TTC549 (cell line): ENCODE results near the gene EMC1.
"Not testable (repeated sequence)": the region's sequence is repeated elsewhere in the genome, so short reads cannot be mapped to it uniquely, and the experiment has no call there.

ENCODE experiments used
- FAIRE-seq: peaks from 2 replicates; lab custom pipeline; 2012; peaks lifted over from hg19 to GRCh38; lab: Jason Lieb, UNC

The EMC1 gene

DNA sequence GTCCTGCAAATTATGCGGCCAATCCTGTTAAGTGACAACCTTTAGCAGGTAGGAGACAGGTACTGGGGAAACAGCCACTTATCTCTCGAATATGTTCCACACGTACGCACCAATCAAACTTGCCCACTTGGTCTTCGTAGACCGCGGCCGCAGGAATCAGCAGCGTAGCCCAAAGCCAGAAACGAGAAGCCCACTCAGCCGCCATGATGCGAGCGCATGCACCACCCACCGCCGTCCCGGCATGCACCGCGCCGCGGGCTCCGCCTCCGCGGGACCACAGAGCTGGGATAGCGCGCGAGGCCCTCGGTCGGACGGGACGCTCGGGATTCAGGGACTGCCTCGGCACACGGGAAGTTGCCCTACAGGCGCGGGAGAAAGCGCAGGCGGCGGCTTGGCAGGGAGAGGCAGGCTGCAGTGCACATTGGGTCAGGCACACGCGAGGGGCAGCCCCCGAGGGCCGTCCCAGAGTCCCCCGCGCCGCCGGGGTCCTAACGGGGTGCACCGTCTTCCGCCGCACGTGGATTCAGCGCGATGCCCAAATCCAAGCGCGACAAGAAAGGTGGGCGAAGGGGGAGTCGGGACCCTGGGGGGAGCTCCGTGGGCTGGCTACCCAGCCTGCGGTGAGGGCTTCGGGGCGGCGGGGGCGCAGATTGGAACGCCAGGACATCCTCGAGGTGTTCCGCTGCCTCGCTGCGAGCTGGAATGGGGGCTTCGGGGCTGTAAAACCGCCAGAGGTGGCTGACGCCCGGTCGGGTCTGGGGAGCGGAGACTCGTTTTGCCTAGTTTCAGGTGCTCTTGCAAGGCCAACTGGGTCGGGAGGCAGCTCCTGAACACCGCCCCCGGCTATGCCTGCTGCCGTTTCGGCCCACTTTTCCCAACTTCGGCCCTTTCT lies at the start of gene EMC1, which contains the start of gene MRTO4:
Gene EMC1, minus strand, starts transcription at position 220 of the 892 bp plus-strand sequence. Its CDS starts 15 bp downstream, at position 205.
Gene MRTO4, plus strand, starts transcription at position 501 of the 892 bp plus-strand sequence. Its CDS starts 31 bp downstream, at position 532.
- no peak for FAIRE-seq

DNA sequence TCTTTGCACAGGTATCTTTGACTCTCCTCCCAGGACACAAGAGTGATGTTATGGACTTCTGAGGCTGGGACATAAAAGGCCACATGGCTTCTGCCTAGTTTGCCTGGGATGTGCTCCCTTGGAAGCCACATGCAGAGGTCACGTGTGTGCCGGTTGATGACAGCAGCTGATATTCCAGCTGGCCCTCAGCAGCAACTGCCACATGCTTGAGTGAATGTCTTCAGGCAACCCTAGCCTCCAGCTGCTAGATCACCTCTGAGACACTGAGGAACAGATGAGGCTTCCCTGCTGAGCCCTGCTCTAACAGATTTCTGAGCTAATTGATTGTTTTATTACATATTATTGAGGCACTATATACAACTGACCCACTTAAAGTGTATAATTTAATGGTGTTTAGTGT lies 48.9 kb upstream of the EMC1 start:
- FAIRE-seq: no peak

DNA sequence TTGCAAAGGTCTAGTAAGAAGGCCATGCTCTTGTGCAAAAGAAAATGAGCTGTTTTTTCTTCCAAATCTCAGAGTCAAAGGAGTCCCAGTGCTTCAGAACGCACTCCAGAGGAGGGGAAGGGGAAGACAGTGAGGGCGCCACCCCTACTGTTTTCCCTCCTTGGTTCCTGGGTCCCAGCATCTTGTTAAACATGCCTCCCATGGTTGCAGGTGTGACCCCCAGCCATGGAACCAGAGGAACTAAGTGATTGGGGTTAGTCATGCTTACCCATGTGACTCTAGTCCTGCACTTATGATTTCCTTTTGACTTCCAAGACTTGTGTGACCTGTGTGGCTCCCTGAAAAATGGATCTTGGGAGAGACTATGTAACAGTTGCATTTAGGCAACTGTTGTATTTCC lies 43.3 kb upstream of the EMC1 start:
- FAIRE-seq: no peak

DNA sequence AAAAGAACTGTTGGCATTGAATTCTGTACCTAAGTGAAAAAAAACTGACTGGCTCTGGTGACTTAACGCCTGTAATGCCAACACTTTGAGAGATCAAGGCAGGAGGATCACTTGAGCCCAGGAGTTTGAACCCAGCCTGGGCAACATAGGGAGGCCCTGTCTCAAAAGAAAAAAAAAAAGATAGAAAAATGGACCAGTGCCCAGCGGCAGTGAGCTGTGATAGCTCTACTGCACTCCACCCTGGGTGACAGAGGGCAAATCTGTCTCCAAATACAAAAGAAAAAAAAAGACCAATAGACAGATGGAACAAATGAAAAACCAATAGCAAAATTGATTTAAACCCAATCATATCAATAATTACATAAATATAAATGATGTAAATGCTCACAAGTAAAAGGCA lies 37.9 kb upstream of the EMC1 start:
- FAIRE-seq: no peak

DNA sequence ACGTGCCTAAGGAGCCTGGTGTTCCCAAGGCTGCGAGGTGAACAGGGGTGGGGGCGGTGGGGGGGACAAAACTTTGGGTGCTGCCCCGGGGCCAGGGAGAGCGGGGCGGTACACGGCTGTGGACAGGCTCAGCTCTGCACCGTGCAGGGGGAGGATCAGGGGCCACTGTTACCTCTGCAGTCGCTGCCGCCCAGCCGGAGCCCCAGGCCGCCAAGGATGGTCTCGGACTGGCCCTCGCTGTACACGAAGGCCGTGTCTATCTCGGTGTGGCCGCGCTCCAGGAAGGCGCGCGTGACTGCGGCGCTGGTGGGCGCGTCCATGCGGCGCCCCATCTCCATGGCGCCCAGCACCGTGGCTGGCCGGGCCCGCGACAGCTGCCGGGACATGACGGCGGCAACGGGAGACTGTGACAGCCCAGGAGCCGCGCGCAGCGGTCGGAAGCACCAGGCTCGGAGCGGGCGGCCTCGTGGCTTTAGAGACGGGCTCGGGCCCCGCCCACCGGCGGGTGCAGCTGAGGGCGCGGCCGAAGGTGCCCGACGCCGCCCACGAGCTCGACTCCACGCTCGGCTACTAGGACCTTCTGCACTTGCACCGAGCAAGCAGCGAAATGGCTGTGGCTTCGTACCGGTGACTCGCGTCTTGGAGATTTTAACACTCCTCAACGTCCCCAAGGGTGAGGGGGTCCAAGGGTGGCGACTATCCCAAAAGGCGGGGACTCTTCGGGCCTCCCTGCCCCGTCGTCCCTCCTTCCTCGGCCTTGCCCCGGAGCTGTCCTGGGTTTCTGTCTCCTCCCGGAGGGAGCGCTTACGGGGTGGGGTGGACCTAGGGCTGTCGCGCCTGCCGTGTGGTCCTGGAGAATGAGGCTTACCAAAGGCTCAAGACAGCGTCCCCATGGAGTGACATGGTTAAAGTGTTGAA lies 37.3 kb upstream of the EMC1 start, which contains the start of gene AKR7A3:
Gene AKR7A3, minus strand, starts transcription at position 447 of the 918 bp plus-strand sequence. Its CDS starts 61 bp downstream, at position 386.
- not testable (repeated sequence) for FAIRE-seq

DNA sequence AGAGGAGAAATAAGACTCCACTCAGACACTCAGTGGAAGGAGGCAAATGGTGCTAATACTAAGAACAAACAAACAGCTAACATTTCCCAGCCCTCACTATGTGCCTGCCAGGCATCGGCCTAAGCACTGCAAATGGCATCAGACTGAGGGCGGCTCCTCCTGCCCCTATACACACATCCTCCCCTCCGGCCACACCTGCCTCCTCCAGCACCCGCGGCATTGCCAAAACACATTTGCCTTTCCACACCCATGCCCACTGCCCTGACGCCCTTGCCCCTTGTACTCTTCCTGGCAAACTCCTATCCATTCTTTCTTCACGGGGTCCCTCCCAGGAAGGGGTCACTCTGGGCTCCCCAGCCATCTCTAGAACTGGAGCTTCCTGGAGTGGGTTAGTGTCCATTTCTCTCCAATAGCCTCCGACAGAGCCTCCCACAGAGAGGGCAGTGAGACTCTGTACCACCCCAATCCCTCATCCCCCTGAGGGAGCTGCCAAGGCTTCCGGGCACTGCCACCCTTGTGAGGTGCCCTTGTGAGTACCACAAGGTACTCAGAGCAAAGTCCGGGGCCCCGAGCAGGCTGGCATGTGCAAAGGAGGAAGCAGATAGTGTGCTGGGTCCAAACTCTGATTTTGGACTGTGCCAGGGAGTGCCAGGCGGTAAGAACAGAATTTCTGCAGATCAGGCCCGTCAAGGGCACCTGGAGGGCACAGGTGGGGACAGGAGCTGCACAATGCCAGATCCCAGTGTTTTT lies 36.3 kb upstream of the EMC1 start:
- FAIRE-seq: no peak

DNA sequence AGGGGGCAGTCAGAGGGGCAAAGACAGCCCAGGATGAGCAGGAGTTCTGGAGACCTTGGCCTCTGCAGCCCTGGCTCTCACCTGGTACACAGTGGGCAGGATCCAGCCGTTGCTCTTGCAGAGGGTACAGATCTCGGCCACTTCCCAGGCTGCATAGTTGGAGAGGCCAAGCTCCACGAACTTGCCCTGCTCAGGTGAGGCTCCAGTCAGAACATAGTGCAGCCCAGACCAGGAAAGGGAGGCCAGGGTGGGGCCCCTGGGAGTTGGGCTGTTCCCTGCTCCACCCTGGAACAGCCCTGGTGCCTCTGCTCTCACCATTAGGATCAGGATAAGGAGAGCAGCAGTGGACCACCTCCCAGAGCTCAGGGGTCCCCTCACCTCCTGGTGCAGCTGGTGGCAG lies 34.5 kb upstream of the EMC1 start:
- FAIRE-seq: not testable (repeated sequence)

DNA sequence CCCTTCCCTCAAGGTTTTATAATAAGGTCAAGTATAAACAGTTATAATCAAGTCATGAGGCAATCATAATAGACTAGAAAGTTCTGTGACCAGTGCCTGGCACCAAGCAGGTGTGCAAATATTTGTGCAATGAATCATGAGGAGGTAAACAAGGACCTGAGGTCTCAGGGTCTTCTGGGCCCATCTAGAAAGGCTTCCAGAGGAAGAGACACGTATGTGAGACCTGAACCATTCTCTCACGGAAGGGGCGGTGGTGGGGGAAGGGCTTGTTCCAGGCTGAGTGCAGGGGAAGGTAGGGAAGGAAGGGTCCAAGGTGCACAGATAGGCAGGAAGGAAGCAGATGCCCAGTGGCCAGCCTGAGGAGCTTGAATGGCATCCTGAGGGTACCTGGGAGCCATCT lies 34.0 kb upstream of the EMC1 start:
- FAIRE-seq: not testable (repeated sequence)

DNA sequence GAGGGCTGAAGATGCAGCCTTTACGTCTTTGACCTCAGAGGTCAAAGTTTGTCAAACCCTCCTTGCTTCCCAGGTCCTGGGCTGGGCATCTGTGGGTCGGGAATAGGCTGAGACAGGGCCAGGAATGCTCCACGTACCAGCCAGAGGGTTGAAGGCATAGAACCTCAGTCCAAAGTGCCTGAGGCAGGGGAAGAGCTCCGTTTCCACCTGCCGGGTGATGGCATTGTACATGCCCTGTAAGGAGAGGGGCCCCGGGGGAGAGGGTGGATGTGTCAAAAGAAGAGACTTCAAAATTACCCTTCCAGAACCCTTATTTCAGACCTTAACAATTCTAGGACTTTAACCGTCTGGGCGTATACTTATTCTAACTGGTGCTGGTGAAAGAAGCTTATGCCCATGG lies 33.6 kb upstream of the EMC1 start:
- FAIRE-seq: no peak

DNA sequence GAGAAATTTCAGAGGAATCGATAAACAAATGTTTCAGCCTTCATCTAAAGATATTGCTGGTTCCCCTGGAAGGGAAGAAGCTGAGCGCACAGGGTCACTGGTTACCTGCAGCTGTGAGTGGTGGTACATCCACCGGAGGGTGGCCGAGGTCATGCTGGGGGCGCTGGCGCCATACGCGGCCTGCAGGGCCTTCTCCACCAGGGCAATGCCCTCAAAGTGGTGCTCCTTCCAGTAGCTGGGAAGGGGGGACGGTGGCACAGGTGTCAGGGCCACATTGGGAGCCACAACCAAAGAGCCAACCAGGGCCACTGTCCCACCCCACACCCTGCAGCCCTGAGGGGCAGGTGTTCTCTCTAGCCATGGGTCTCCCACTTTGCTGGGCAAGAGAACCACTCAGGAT lies 32.6 kb upstream of the EMC1 start:
- no peak for FAIRE-seq

DNA sequence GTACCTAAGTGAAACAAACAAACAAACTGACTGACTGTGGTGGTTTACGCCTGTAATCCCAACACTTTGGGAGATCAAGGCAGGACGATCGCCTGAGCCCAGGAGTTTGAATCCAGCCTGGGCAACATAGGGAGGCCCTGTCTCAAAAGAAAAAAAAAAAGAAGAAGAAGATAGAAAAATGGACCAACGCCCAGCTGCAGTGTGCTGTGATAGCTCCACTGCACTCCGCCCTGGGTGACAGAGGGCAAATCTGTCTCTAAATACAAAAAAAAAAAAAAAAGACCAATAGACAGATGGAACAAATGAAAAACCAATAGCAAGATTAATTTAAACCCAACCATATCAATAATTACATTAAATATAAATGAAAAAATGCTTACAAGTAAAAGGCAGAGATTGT lies 23.3 kb upstream of the EMC1 start:
- FAIRE-seq: no peak

DNA sequence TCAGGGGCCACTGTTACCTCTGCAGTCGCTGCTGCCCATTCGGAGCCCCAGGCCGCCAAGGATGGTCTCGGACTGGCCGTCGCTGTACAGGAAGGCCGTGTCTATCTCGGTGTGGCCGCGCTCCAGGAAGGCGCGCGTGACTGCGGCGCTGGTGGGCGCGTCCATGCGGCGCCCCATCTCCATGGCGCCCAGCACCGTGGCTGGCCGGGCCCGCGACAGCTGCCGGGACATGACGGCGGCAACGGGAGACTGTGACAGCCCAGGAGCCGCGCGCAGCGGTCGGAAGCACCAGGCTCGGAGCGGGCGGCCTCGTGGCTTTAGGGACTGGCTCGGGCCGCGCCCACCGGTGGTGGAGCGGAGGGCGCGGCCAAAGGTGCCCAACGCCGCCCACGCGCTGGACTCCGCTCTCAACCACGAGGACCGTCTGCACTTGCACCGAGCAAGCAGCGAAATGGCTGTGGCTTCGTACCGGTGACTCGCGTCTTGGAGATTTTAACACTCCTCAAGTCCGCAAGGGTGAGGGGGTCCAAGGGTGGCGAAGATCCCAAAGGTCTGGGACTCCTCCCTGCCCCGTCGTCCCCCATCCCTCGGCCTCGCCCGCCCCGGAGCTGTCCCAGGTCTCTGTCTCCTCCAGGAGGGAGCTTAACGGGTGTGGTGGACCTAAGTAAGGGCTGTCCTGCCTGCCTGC lies 22.7 kb upstream of the EMC1 start:
- FAIRE-seq: not testable (repeated sequence)

DNA sequence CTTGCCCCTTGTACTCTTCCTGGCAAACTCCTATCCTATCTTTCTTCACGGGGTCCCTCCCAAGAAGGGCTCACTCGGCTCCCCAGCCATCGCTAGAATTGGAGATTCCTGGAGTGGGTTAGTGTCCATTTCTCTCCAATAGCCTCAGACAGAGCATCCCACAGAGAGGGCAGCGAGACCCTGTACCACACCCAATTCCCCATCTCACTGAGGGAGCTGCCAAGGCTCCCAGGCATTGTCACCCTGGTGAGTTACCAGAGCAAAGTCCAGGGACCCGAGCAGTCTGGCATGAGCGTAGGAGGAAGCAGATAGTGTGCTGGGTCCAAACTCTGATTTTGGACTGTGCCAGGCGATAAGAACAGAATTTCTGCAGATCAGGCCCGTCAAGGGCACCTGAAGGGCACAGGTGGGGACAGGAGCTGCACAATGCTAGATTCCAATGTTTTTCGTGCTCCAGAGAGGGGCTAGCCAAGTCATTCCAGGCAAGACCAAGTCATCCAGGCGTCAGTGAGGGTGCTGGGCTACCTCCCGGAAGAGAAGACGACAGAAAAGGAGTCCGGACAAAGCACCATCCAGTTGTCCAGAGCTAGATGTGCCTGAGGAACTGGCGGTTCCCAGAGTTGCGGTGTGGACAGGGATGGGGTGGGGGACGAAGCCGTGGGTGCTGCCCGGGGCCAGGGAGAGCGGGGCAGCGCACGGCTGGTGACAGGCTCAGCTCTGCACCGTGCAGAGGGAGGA lies 22.0 kb upstream of the EMC1 start:
- no peak for FAIRE-seq

DNA sequence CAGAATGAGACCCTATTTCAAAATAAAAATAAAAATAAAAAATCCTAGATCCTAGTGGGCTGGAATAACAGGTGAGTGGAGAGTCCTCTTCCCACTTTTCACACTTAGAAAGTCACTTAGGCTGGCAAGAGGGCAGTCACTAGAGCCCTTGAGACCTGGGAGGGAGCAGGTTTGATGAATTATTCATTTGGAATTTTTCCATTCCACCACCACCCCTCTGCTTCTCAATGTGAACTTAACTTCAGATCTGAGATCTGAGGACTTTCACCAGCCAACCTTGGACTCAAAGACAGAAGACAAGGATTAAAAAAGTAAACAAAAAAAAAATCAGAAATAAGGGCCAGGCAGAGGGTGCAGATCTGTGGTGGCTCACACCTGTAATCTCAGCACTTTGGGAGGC lies 20.7 kb upstream of the EMC1 start:
- FAIRE-seq: no peak

DNA sequence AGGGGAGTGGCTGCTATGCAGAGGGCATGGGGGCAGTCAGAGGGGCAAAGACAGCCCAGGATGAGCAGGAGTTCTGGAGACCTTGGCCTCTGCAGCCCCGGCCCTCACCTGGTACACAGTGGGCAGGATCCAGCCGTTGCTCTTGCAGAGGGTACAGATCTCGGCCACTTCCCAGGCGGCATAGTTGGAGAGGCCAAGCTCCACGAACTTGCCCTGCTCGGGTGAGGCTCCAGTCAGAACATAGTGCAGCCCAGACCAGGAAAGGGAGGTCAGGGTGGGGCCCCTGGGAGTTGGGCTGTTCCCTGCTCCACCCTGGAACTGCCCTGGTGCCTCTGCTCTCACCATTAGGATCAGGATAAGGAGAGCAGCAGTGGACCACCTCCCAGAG lies 19.0 kb upstream of the EMC1 start:
- not testable (repeated sequence) for FAIRE-seq

DNA sequence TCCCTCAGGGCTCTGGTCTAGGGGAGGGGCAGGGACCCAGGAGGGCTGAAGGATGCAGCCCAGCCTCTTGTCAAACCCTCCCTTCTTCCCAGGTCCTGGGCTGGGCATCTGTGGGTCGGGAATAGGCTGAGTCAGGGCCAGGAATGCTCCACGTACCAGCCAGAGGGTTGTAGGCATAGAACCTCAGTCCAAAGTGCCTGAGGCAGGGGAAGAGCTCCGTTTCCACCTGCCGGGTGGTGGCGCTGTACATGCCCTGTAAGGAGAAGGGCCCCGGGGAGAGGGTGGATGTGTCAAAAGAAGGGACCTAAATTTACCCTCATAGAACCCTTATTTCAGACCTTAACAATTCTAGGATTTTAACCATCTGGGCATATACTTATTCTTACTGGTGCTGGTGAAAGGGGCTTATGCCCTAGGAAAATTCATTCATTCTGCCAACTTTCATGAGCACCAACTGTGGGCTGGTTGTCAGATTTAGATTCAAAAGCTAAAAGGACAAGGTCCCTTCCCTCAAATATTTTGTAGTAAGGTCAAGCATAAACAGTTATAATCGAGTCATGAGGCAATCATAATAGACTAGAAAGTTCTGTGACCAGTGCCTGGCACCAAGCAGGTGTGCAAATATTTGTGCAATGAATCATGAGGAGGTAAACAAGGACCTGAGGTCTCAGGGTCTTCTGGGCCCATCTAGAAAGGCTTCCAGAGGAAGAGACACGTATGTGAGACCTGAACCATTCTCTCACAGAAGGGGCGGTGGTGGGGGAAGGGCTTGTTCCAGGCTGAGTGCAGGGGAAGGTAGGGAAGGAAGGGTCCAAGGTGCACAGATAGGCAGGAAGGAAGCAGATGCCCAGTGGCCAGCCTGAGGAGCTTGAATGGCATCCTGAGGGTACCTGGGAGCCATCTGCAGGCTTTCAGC lies 18.4 kb upstream of the EMC1 start:
- not testable (repeated sequence) for FAIRE-seq

DNA sequence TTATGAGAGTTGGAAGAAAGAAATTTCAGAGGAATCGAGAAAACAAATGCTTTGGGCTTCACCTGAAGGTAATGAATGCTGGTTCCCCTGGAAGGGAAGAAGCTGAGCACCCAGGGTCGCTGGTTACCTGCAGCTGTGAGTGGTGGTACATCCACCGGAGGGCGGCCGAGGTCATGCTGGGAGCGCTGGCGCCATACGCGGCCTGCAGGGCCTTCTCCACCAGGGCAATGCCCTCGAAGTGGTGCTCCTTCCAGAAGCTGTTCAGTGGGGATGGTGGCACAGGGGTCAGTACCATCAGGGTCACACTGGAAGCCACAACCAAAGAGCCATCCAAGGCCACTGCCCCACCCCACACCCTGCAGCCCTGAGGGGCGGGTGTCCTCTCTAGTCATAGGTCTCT lies 17.1 kb upstream of the EMC1 start:
- FAIRE-seq: no peak

DNA sequence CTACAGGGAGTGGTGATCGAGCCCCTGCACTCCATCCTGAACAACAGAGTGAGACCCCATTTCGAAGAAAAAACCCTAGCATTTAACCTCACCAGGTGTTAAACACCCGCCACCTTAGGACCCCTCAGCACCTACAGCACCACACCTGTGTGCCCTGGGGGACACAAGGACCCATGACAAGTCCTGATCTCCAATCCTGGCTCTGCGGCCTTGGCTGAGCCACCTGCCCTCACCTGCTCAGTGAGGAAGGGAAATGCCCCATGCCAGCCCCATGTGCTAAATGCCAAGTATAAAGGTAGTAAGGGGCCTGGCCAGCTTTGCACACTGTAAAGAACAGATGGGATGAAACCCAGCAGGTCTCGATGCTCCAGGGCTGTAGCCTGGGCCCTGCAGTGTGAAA lies 11.4 kb upstream of the EMC1 start:
- FAIRE-seq: no peak

DNA sequence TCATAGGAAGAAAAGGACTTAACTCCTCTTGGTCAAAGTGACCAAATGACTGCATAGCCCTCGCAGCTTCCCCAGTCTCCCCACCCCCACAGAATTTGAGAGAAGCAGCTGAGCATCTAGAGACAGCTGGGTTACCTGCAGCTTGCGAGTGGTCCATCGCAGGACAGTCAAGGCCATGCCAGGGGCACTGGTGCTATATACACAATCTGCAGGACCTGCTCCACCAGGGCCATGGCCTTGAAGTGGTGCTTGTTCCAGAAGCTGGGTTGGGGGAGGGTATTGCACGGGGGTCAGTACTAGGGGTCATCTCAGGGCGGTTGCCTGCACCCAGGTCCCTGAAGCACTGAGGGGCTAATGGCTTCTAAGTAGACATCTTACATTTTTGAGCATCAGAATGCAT lies 10.7 kb upstream of the EMC1 start:
- no peak for FAIRE-seq
